ENCODE data around the gene HAO1. TPM values are rescaled to one million over a fixed set of nuclear protein-coding genes. Genes with fewer than 3 reads are reported as not detected.
"Not testable (repeated sequence)": the region's sequence is repeated elsewhere in the genome, so short reads cannot be mapped to it uniquely, and the experiment has no call there.

Gene HAO1

GRCh38 chr20:7841291-7841970 lies 98.8 kb downstream of the HAO1 start:
- Histone ChIP-seq H3K9ac (ENCODE audit: low read depth, low read length, poor library complexity) (no peak overlapping the region), H3K27me3 (ENCODE audit: control insufficient read depth in 3 of 3, insufficient read depth in 3 of 3, low read depth in 1 of 3, low read length in 3 of 3) (no peaks in the 10 kb centered on the region), H3K14ac (ENCODE audit: low read length) (no peak overlapping the region), H2BK5ac (ENCODE audit: low read length) (no peak overlapping the region), H2BK15ac (ENCODE audit: low read length) (no peak overlapping the region), H3K23ac (ENCODE audit: low read depth, low read length, poor library complexity) (no peak overlapping the region), H2AFZ (ENCODE audit: low read length) (no peak overlapping the region), H3K4ac (ENCODE audit: low read length) (no peak overlapping the region), H3K9me3 (replicated peaks in 1 of 2; ENCODE audit: control insufficient read depth in 2 of 2, insufficient read depth in 1 of 2, low read depth in 1 of 2, low read length in 2 of 2) (no peaks in the 10 kb centered on the region), H3K79me1 (ENCODE audit: low read depth, low read length) (no peaks in the 10 kb centered on the region), H2BK12ac (ENCODE audit: low read length) (no peak overlapping the region), H4K91ac (ENCODE audit: low read depth, low read length, poor library complexity) (no peak overlapping the region), H3K18ac (ENCODE audit: low read length) (no peak overlapping the region), H3K4me2 (ENCODE audit: insufficient read depth, low read length, poor library complexity, severe bottlenecking) (no peak overlapping the region), H2BK120ac (ENCODE audit: low read depth, low read length) (no peak overlapping the region), H3K36me3 (replicated peaks in 1 of 2; ENCODE audit: control insufficient read depth in 2 of 2, insufficient read depth in 2 of 2, low read length in 2 of 2) (no peaks in the 10 kb centered on the region), H2AK5ac (ENCODE audit: low read depth, low read length) (no peak overlapping the region), H3K4me3 (ENCODE audit: low read length in 2 of 2) (no peak overlapping the region), H4K8ac (ENCODE audit: low read depth, low read length) (no peak overlapping the region), H3K27ac (replicated peaks; ENCODE audit: low read length) (no peak overlapping the region), H3K4me1 (ENCODE audit: control insufficient read depth in 2 of 2, insufficient read depth in 1 of 2, low read depth in 1 of 2, low read length in 2 of 2) (no peaks in the 10 kb centered on the region)
- DNase-seq (ENCODE audit: low spot score), result no peak
- no CpG with 5 or more reads among the region's 2 CpGs for WGBS, 2 donors (ENCODE audit: extremely low coverage in 2 of 2, insufficient read length in 2 of 2, insufficient replicate concordance in 1 of 2)

DNA sequence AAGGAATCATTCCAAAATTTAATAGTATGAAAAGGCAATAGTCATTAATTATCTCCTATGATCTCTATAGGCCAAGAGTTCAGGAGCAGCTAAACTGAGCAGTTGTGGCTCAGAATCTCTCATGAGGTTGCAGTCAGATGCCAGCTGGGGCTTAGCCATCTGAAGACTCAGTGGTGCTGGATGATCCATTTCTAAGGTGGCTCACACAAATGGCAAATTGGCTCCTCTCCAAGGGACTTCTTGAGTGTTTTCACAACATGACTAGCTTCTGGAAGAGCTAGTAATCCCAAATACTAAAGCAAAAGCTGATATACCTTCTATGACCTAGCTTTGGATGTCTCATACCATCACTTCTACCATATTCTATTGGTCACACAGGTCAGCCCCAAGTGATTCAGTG lies 104.2 kb downstream of the HAO1 start:
- Histone ChIP-seq H3K23ac (ENCODE audit: low read depth, low read length, poor library complexity) (no peak overlapping the region), H3K79me1 (ENCODE audit: low read depth, low read length) (no peaks in the 10 kb centered on the region), H3K9me3 (replicated peaks in 1 of 2; ENCODE audit: control insufficient read depth in 2 of 2, insufficient read depth in 1 of 2, low read depth in 1 of 2, low read length in 2 of 2) (no peaks in the 10 kb centered on the region), H3K4me3 (ENCODE audit: low read length in 2 of 2) (no peak overlapping the region), H2BK15ac (ENCODE audit: low read length) (no peak overlapping the region), H4K8ac (ENCODE audit: low read depth, low read length) (no peak overlapping the region), H2BK12ac (ENCODE audit: low read length) (no peak overlapping the region), H3K14ac (ENCODE audit: low read length) (no peak overlapping the region), H3K36me3 (replicated peaks in 1 of 2; ENCODE audit: control insufficient read depth in 2 of 2, insufficient read depth in 2 of 2, low read length in 2 of 2) (no peaks in the 10 kb centered on the region), H3K27ac (replicated peaks; ENCODE audit: low read length) (no peak overlapping the region), H3K18ac (ENCODE audit: low read length) (no peak overlapping the region), H3K4me2 (ENCODE audit: insufficient read depth, low read length, poor library complexity, severe bottlenecking) (no peak overlapping the region), H3K9ac (ENCODE audit: low read depth, low read length, poor library complexity) (no peak overlapping the region), H2AFZ (ENCODE audit: low read length) (no peak overlapping the region), H3K27me3 (ENCODE audit: control insufficient read depth in 3 of 3, insufficient read depth in 3 of 3, low read depth in 1 of 3, low read length in 3 of 3) (no peaks in the 10 kb centered on the region), H2AK5ac (ENCODE audit: low read depth, low read length) (no peak overlapping the region), H4K91ac (ENCODE audit: low read depth, low read length, poor library complexity) (no peak overlapping the region), H2BK5ac (ENCODE audit: low read length) (no peak overlapping the region), H3K4ac (ENCODE audit: low read length) (no peak overlapping the region), H3K4me1 (ENCODE audit: control insufficient read depth in 2 of 2, insufficient read depth in 1 of 2, low read depth in 1 of 2, low read length in 2 of 2) (no peaks in the 10 kb centered on the region), H2BK120ac (ENCODE audit: low read depth, low read length) (no peak overlapping the region)
- no peak for DNase-seq (ENCODE audit: low spot score)

DNA sequence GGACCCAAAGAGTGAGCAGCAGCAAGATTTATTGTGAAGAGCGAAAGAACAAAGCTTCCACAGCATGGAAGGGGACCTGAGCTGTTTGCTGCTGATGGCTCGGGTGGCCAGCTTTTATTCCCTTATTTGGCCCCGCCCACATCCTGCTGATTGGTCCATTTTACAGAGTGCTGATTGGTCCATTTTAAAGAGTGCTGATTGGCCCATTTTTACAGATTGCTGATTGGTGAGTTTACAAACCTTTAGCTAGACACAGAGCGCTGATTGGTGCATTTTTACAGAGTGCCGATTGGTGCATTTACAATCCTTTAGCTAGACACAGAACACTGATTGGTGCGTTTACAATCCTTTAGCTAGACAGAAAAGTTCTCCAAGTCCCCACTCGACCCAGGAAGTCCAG lies 105.8 kb downstream of the HAO1 start:
- H3K9me3 ChIP-seq (replicated peaks in 1 of 2; ENCODE audit: control insufficient read depth in 2 of 2, insufficient read depth in 1 of 2, low read depth in 1 of 2, low read length in 2 of 2); H3K4me1 ChIP-seq (ENCODE audit: control insufficient read depth in 2 of 2, insufficient read depth in 1 of 2, low read depth in 1 of 2, low read length in 2 of 2); H3K18ac ChIP-seq (ENCODE audit: low read length); H2BK15ac ChIP-seq (ENCODE audit: low read length); DNase-seq (ENCODE audit: low spot score); H4K8ac ChIP-seq (ENCODE audit: low read depth, low read length); H3K14ac ChIP-seq (ENCODE audit: low read length); H2BK120ac ChIP-seq (ENCODE audit: low read depth, low read length); H3K4ac ChIP-seq (ENCODE audit: low read length); H3K27ac ChIP-seq (replicated peaks; ENCODE audit: low read length); H3K23ac ChIP-seq (ENCODE audit: low read depth, low read length, poor library complexity); H2BK5ac ChIP-seq (ENCODE audit: low read length); H4K91ac ChIP-seq (ENCODE audit: low read depth, low read length, poor library complexity); H3K4me3 ChIP-seq (ENCODE audit: low read length in 2 of 2); H3K27me3 ChIP-seq (ENCODE audit: control insufficient read depth in 3 of 3, insufficient read depth in 3 of 3, low read depth in 1 of 3, low read length in 3 of 3); H3K36me3 ChIP-seq (replicated peaks in 1 of 2; ENCODE audit: control insufficient read depth in 2 of 2, insufficient read depth in 2 of 2, low read length in 2 of 2); H2AFZ ChIP-seq (ENCODE audit: low read length); H3K9ac ChIP-seq (ENCODE audit: low read depth, low read length, poor library complexity); H3K79me1 ChIP-seq (ENCODE audit: low read depth, low read length); H2AK5ac ChIP-seq (ENCODE audit: low read depth, low read length); H3K4me2 ChIP-seq (ENCODE audit: insufficient read depth, low read length, poor library complexity, severe bottlenecking); H2BK12ac ChIP-seq (ENCODE audit: low read length): not testable (repeated sequence)
- no CpG with 5 or more reads among the region's 7 CpGs for WGBS, 2 donors (ENCODE audit: extremely low coverage in 2 of 2, insufficient read length in 2 of 2, insufficient replicate concordance in 1 of 2)

Small RNA genes within 50 kb of the gene (small RNA-seq; reads per million reads assigned to genes)
- not detected for gene AL021879.1 (ENCODE audit: insufficient read depth)

All from neuronal stem cell (in vitro differentiated cells).